NCI-H2029 treated with DMSO at 0.1 percent for 48 hours (cell line): ENCODE results near the gene ALAD.
"Not testable (repeated sequence)": the region's sequence is repeated elsewhere in the genome, so short reads cannot be mapped to it uniquely, and the experiment has no call there.

ENCODE experiments used
- DNase-seq: peaks from one replicate; lab custom pipeline; 2025; lab: John Stamatoyannopoulos, UW

The ALAD gene

GRCh38 chr9:113401027-113401792 lies at the start of gene ALAD:
TSS of gene ALAD (minus strand) at chr9:113401284. CDS start at chr9:113393559, 7,725 bp downstream.
- DNase-seq = peak; percentile 90

- DNase-seq = no peak
Measured at GRCh38 chr9:113449376-113449775, 48.3 kb upstream of the ALAD start.

- DNase-seq = peak; percentile 19
Measured at GRCh38 chr9:113446323-113446740, 45.2 kb upstream of the ALAD start.

GRCh38 chr9:113444736-113445135 lies 43.7 kb upstream of the ALAD start:
- DNase-seq = no peak

GRCh38 chr9:113437716-113438115 lies 36.6 kb upstream of the ALAD start:
- not testable (repeated sequence) for DNase-seq

GRCh38 chr9:113436728-113437515 lies 35.8 kb upstream of the ALAD start:
- no peak for DNase-seq

- no peak for DNase-seq
Measured at GRCh38 chr9:113431191-113431590, 30.1 kb upstream of the ALAD start.

GRCh38 chr9:113428062-113428615 lies 27.1 kb upstream of the ALAD start:
- no peak for DNase-seq

- no peak for DNase-seq
Measured at GRCh38 chr9:113427629-113428028, 26.5 kb upstream of the ALAD start.

GRCh38 chr9:113426701-113427100 lies 25.6 kb upstream of the ALAD start:
- DNase-seq = no peak

GRCh38 chr9:113425072-113425471 lies 24.0 kb upstream of the ALAD start:
- no peak for DNase-seq

GRCh38 chr9:113421726-113422125 lies 20.6 kb upstream of the ALAD start:
- no peak for DNase-seq

GRCh38 chr9:113417370-113417769 lies 16.3 kb upstream of the ALAD start:
- no peak for DNase-seq

- no peak for DNase-seq
Measured at GRCh38 chr9:113416149-113416721, 15.2 kb upstream of the ALAD start.

GRCh38 chr9:113410207-113410864 lies 9.3 kb upstream of the ALAD start, which contains the start of the genes C9orf43 and POLE3:
TSS of gene C9orf43 (plus strand) at chr9:113410747. CDS start at chr9:113413494, 2,747 bp downstream.
TSS of gene POLE3 (minus strand) at chr9:113410675. CDS start at chr9:113410293, 382 bp downstream.
- peak; percentile 91 for DNase-seq

GRCh38 chr9:113409883-113410206 lies 8.8 kb upstream of the ALAD start:
- no peak for DNase-seq

- no peak for DNase-seq
Measured at GRCh38 chr9:113409481-113409880, 8.4 kb upstream of the ALAD start.

- peak; percentile 9 for DNase-seq
Measured at GRCh38 chr9:113406873-113407511, 5.9 kb upstream of the ALAD start.

- not testable (repeated sequence) for DNase-seq
Measured at GRCh38 chr9:113406353-113406752, 5.3 kb upstream of the ALAD start.

GRCh38 chr9:113403646-113404045 lies 2.6 kb upstream of the ALAD start:
- DNase-seq = no peak

- no peak for DNase-seq
Measured at GRCh38 chr9:113399646-113400200, 1.4 kb downstream of the ALAD start.
